Endothelial cell of umbilical vein (primary cell): ENCODE measurements around the gene ISL2. TPM values are rescaled to one million over a fixed set of nuclear protein-coding genes. Genes with fewer than 3 reads are reported as not detected.

Source experiments
- BruUV-seq: library from RNA; stranded (reverse); fragments of 400-500 nt; replicated peaks from 2 replicates; lab custom pipeline; 2021; lab: Mats Ljungman, UMichigan
- CTCF ChIA-PET: fragments of 300-600, 350-600 bp; sonication (Branson Sonifier 250); formaldehyde crosslinking; loops from one replicate; lab custom pipeline; 2021; ENCODE audit warnings: antibody characterized with exemption, inconsistent platforms; lab: Charles Lee
- POLR2A ChIA-PET: fragments of 300-600, 350-600 bp; sonication (Branson Sonifier 250); formaldehyde crosslinking; loops from one replicate; lab custom pipeline; 2021; ENCODE audit warnings: antibody characterized with exemption, inconsistent platforms; lab: Charles Lee
- DNase-seq: peaks from one replicate; pipeline ENCODE4 v3.0.0-alpha.2; 2011; ENCODE audit warnings: low read depth, low spot score
- FAIRE-seq: peaks from 2 replicates; lab custom pipeline; 2011; peaks lifted over from hg19 to GRCh38; lab: Jason Lieb, UNC
- H2AFZ ChIP-seq: 2 replicates; pipeline ENCODE4 v1.6.0; 2012; ENCODE audit warnings: low read depth, low read length, control low read depth, inconsistent platforms
- H3K27ac ChIP-seq: 2 replicates; pipeline ENCODE4 v1.5.1; 2011; ENCODE audit warnings: low read depth, mild to moderate bottlenecking, control low read depth, low read length, moderate library complexity; ENCODE audit not compliant: insufficient read depth
- H3K27me3 ChIP-seq, 2 experiments: 2 replicates each; pipeline versions ENCODE4 v1.6.0 to v1.6.1; 2011; ENCODE audit warnings: low read length in 2 of 2, mixed read lengths in 1 of 2; ENCODE audit not compliant: control insufficient read depth in 2 of 2, insufficient read depth in 2 of 2
- H3K36me3 ChIP-seq, 2 experiments: 2 replicates in 1 of 2; 3 replicates in 1 of 2; pipeline ENCODE4 v1.5.1; 2011; ENCODE audit warnings: low read length in 2 of 2, mild to moderate bottlenecking in 1 of 2, moderate library complexity in 1 of 2; ENCODE audit not compliant: control insufficient read depth in 2 of 2, insufficient read depth in 2 of 2; ENCODE audit errors: extremely low read depth in 1 of 2
- H3K4me1 ChIP-seq: 3 replicates; pipeline ENCODE4 v1.5.1; 2011; ENCODE audit warnings: mild to moderate bottlenecking, low read length; ENCODE audit not compliant: control insufficient read depth, insufficient read depth; ENCODE audit errors: extremely low read depth
- H3K4me2 ChIP-seq: 2 replicates; pipeline ENCODE4 v1.6.1; 2011; ENCODE audit warnings: low read length, control low read depth, mixed read lengths; ENCODE audit not compliant: insufficient read depth
- H3K4me3 ChIP-seq, 3 experiments: fragments of 200-600 bp in 1 of 3; sonication (generic), shearing (Covaris generic) in 1 of 3; replicated peaks in 1 of 3; 2 replicates each; pipeline ENCODE4 v1.5.1; 2011 to 2016; ENCODE audit warnings: control low read depth in 3 of 3, low read length in 3 of 3, mild to moderate bottlenecking in 2 of 3, inconsistent platforms in 1 of 3, low read depth in 1 of 3, moderate library complexity in 1 of 3; ENCODE audit not compliant: insufficient read depth in 1 of 3
- H3K79me2 ChIP-seq: 2 replicates; pipeline ENCODE4 v1.6.0; 2012; ENCODE audit warnings: low read length, inconsistent platforms; ENCODE audit not compliant: control insufficient read depth, insufficient read depth
- H3K9ac ChIP-seq: replicated peaks from 2 replicates; pipeline ENCODE3; 2011; ENCODE audit warnings: low read length, control low read depth; ENCODE audit not compliant: insufficient read depth; ENCODE audit errors: extremely low read depth
- H3K9me1 ChIP-seq: replicated peaks from 3 replicates; pipeline ENCODE4 v1.6.0; 2011; ENCODE audit warnings: mild to moderate bottlenecking, low read length; ENCODE audit not compliant: control insufficient read depth, insufficient read depth; ENCODE audit errors: extremely low read depth
- H3K9me3 ChIP-seq: replicated peaks from 2 replicates; pipeline ENCODE4 v1.5.1; 2012; ENCODE audit warnings: low read length, inconsistent platforms; ENCODE audit not compliant: control insufficient read depth, insufficient read depth
- H4K20me1 ChIP-seq: replicated peaks from 2 replicates; pipeline ENCODE3; 2011; ENCODE audit warnings: mild to moderate bottlenecking, low read length; ENCODE audit not compliant: control insufficient read depth, insufficient read depth; ENCODE audit errors: extremely low read depth
- EZH2 ChIP-seq: IDR thresholded peaks from 2 replicates; pipeline ENCODE4 v1.6.1; 2012; ENCODE audit warnings: borderline replicate concordance, low read depth, mild to moderate bottlenecking, moderate library complexity, low read length, inconsistent platforms; ENCODE audit not compliant: severe bottlenecking
- FOS ChIP-seq: IDR thresholded peaks from 2 replicates; pipeline ENCODE4 v1.6.1; 2011; ENCODE audit warnings: mild to moderate bottlenecking, low read length, moderate library complexity, borderline replicate concordance; ENCODE audit not compliant: insufficient read depth
- GATA2 ChIP-seq: IDR thresholded peaks from 2 replicates; pipeline ENCODE4 v1.7.0; 2011; ENCODE audit warnings: low read depth, mild to moderate bottlenecking, moderate library complexity, mixed read lengths, low read length; ENCODE audit not compliant: insufficient read length, insufficient read depth
- JUN ChIP-seq: IDR thresholded peaks from 2 replicates; pipeline ENCODE4 v1.6.1; 2011; ENCODE audit warnings: borderline replicate concordance, low read depth; ENCODE audit not compliant: insufficient read length, insufficient read depth
- MYC ChIP-seq: IDR thresholded peaks from one replicate; pipeline ENCODE4 v1.6.1; 2011; ENCODE audit warnings: mild to moderate bottlenecking, low read depth, low read length
- POLR2A ChIP-seq: IDR thresholded peaks from 2 replicates; pipeline ENCODE4 v1.6.1; 2012; ENCODE audit warnings: low read depth, mild to moderate bottlenecking, control low read depth, low read length
- POLR2AphosphoS5 ChIP-seq: IDR thresholded peaks from 2 replicates; pipeline ENCODE4 v1.6.1; 2012; ENCODE audit warnings: low read depth, mild to moderate bottlenecking, control low read depth, low read length, moderate library complexity; ENCODE audit not compliant: insufficient read depth
- dilution Hi-C: fragments of 300-500 bp; cut with MboI; formaldehyde crosslinking; loops from one replicate; pipeline ENCODE4 v1.15.0; 2019; ENCODE audit warnings: low sequenced_read_pairs; ENCODE audit not compliant: extremely low pct_ligation_motif_present
- intact Hi-C: fragments of 100-400 bp; cut with micrococcal nuclease; formaldehyde crosslinking; loops from one replicate; pipeline ENCODE4 v1.10.0; 2022
- polyA plus RNA-seq, 4 experiments: library from polyadenylated mRNA; depleted of rRNA in 3 of 4; stranded (reverse) in 3 of 4; unstranded in 1 of 4; fragments of >200 nt; gene quantifications; 2 replicates each; pipeline versions ENCODE4 v1.2.1 to v1.2.3, GENCODE V29; 2011 to 2012; ENCODE audit warnings: missing spikeins in 1 of 4
- total RNA-seq: library from RNA; stranded (reverse); gene quantifications from 2 replicates; pipeline ENCODE4 v1.2.3, GENCODE V29; 2021
- TF ChIP-seq, protein P1 (sequence below), 2 donors: IDR thresholded peaks; 1 replicate in 1 of 2; 2 replicates in 1 of 2; pipeline ENCODE4 v1.5.1; 2011; ENCODE audit warnings: low read length in 2 of 2, mild to moderate bottlenecking in 2 of 2, moderate library complexity in 2 of 2, control low read depth in 1 of 2, inconsistent platforms in 1 of 2, low read depth in 1 of 2; ENCODE audit not compliant: insufficient read depth in 1 of 2; ENCODE audit errors: extremely low read depth in 1 of 2
- TF ChIP-seq, protein P2 (sequence below): IDR thresholded peaks from 2 replicates; pipeline ENCODE4 v1.6.1; 2011; ENCODE audit not compliant: insufficient read depth, insufficient read length

The ISL2 gene
- total and polyA plus RNA-seq, 2 donors (not counting 3 experiments of a cell fraction or from before 2014, with no cell fraction given): 0.10 TPM; not detected in 1

DNA sequence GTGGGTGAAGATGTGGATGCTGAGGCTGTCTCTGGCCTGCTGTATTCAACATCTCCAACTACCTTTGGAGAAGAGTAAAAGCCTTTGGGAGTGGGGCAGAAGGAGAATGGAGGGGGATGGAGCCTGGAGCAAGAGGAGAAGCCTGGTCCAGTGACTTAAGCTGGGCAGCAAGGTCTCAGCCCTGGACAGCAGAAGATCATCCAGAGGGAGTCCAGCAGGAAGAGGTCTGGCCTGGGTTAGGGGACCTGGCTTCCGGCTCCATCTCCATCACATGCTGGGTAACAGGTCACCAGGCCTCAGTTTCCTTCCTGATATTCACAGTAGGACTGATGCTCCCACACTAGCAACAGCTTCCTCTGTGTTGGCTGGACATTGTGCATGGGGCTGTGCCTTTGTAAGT, 3.8 kb upstream of the ISL2 start:
- intact Hi-C loops: no loop called here
- H3K27me3 ChIP-seq: peaks cover 35 to 51% of the 10 kb centered on the region in 2 experiments
- BruUV-seq: no TSS peak
- CTCF ChIA-PET: interaction anchor here (1.4 to 2.0 kb wide), 5 partner anchors 10 to 148 kb away, joined by 7 to 18 read pairs (median 14); no protein-coding TSS in a partner anchor
- DNase-seq (no peak), FAIRE-seq (no peak)
- dilution Hi-C loops: no loop called here
- H3K9me1 ChIP-seq: no peaks in the 10 kb centered on the region
- no peaks in the 10 kb centered on the region for H4K20me1 ChIP-seq
- no peak overlapping the region for H3K4me2 ChIP-seq
- H3K9me3 ChIP-seq: no peaks in the 10 kb centered on the region
- no peak for TF ChIP-seq JUN
- TF ChIP-seq POLR2A: no peak
- TF ChIP-seq EZH2: no peak
- TF ChIP-seq POLR2AphosphoS5: no peak
- no peak for TF ChIP-seq GATA2
- TF ChIP-seq, protein P1, sequence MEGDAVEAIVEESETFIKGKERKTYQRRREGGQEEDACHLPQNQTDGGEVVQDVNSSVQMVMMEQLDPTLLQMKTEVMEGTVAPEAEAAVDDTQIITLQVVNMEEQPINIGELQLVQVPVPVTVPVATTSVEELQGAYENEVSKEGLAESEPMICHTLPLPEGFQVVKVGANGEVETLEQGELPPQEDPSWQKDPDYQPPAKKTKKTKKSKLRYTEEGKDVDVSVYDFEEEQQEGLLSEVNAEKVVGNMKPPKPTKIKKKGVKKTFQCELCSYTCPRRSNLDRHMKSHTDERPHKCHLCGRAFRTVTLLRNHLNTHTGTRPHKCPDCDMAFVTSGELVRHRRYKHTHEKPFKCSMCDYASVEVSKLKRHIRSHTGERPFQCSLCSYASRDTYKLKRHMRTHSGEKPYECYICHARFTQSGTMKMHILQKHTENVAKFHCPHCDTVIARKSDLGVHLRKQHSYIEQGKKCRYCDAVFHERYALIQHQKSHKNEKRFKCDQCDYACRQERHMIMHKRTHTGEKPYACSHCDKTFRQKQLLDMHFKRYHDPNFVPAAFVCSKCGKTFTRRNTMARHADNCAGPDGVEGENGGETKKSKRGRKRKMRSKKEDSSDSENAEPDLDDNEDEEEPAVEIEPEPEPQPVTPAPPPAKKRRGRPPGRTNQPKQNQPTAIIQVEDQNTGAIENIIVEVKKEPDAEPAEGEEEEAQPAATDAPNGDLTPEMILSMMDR (IDR thresholded peaks at IDR 0.05; ENCODE audit: extremely low read depth in 1 of 2, insufficient read depth in 1 of 2, low read depth in 1 of 2, low read length in 2 of 2): no peak
- no peak for TF ChIP-seq FOS
- no peak for TF ChIP-seq MYC
- TF ChIP-seq, protein P2, sequence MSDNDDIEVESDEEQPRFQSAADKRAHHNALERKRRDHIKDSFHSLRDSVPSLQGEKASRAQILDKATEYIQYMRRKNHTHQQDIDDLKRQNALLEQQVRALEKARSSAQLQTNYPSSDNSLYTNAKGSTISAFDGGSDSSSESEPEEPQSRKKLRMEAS: no peak
- H3K36me3 ChIP-seq: no peaks in the 10 kb centered on the region
- H3K4me3 ChIP-seq: no peak overlapping the region
- H2AFZ ChIP-seq: no peak overlapping the region
- H3K9ac ChIP-seq: no peak overlapping the region
- H3K4me1 ChIP-seq: peaks cover 20% of the 10 kb centered on the region
- H3K79me2 ChIP-seq: no peaks in the 10 kb centered on the region
- no peak overlapping the region for H3K27ac ChIP-seq
- POLR2A ChIA-PET: no interaction called here
